ENCODE results near the gene RHOXF2. TPM values are rescaled to one million over a fixed set of nuclear protein-coding genes. Genes with fewer than 3 reads are reported as not detected.

The RHOXF2 gene
- total RNA-seq, 4 donors from 2014 or later = not detected

- no peak for TF ChIP-seq CTCF (IDR thresholded peaks at IDR 0.05; ENCODE audit: low read depth)
These were observed 21.6 kb upstream of the RHOXF2 start for GRCh38 chrX:120136840-120137239.

GRCh38 chrX:120137439-120137838 lies 21.0 kb upstream of the RHOXF2 start:
- TF ChIP-seq CTCF (IDR thresholded peaks at IDR 0.05; ENCODE audit: low read depth) = no peak

- TF ChIP-seq CTCF (IDR thresholded peaks at IDR 0.05; ENCODE audit: low read depth) = no peak
These were observed 18.0 kb upstream of the RHOXF2 start for GRCh38 chrX:120140293-120140981.

- no peak for TF ChIP-seq CTCF (IDR thresholded peaks at IDR 0.05; ENCODE audit: low read depth)
These were observed 14.1 kb upstream of the RHOXF2 start for GRCh38 chrX:120144178-120144844.

- TF ChIP-seq CTCF (IDR thresholded peaks at IDR 0.05; ENCODE audit: low read depth) = no peak
These were observed 13.0 kb upstream of the RHOXF2 start for GRCh38 chrX:120145295-120145925.

GRCh38 chrX:120147537-120147936 lies 10.9 kb upstream of the RHOXF2 start:
- no peak for TF ChIP-seq CTCF (IDR thresholded peaks at IDR 0.05; ENCODE audit: low read depth)

GRCh38 chrX:120200851-120201250 lies 42.4 kb downstream of the RHOXF2 start:
- TF ChIP-seq CTCF (IDR thresholded peaks at IDR 0.05; ENCODE audit: low read depth) = no peak

All from subcutaneous adipose tissue (tissue), 4 donors.